ENCODE results near the gene HOXC12.

Gene HOXC12

GRCh38 chr12:53972722-53973235, 18.1 kb downstream of the HOXC12 start, which contains the start of gene HOXC11:
TSS of gene HOXC11 (plus strand) at chr12:53973126. CDS start at chr12:53973242, 116 bp downstream.
- DNase-seq (ENCODE audit: low read depth), result no peak

DNA sequence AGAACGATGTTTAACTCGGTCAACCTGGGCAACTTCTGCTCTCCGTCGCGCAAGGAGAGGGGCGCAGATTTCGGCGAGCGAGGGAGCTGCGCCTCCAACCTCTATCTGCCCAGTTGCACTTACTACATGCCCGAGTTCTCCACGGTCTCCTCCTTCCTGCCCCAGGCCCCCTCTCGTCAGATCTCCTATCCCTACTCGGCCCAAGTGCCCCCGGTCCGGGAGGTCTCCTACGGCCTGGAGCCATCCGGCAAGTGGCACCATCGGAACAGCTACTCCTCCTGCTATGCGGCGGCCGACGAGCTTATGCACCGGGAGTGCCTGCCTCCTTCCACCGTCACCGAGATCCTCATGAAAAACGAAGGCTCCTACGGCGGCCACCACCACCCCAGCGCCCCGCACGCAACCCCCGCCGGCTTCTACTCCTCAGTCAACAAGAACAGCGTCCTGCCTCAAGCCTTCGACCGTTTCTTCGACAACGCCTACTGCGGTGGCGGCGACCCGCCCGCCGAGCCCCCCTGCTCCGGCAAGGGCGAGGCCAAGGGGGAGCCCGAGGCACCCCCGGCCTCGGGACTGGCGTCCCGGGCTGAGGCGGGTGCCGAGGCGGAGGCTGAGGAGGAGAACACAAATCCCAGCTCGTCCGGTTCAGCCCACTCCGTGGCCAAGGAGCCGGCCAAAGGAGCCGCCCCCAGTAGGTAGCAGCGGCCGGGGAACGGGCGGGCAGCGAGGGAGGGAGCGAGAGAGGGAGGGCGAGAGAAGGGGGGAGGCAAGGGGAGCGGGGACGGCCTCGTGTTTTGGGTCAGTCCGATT, 18.7 kb downstream of the HOXC12 start:
- no peak for DNase-seq (ENCODE audit: low read depth)

- no peak for DNase-seq (ENCODE audit: low read depth)
These were observed 19.7 kb downstream of the HOXC12 start, which contains the start of gene HOTAIR for GRCh38 chr12:53974084-53975063. TSS of gene HOTAIR (minus strand) at chr12:53974954.

GRCh38 chr12:53975064-53975471, 20.4 kb downstream of the HOXC12 start:
- DNase-seq (ENCODE audit: low read depth), result no peak

DNA sequence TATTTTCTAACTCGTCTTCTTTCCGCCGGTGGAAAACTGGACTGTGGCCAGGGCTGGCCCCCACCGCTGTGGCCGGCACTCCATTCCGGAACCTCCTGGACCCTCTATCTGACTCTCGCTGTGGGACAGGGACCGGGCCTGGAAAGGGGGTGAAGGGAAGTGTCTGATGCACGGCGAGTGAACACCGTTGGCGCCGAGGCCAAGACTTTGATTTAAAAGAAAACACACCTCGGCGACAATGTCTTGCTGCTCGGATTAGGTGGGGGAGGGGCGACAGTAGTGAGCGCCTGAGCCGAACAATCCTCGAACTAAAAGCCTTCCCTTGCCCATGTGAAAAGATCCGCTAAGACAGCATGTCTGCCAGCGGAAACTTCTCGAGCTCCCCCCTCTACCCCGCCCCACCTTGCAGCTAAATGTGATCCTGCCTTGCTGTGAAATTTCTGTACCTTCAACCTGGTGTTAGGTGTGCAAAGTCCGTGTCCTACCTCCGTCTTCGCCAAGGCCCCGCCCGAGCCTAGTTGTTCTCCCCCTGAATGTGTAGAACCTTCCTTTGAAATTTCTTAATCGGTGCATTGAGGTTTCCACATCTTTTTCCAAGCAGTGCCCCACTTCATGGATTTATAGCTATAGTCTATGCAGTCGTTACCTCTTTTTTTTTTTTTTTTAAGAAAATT, 20.9 kb downstream of the HOXC12 start:
- DNase-seq (ENCODE audit: low read depth), result no peak

- DNase-seq (ENCODE audit: low read depth), result no peak
These were observed 21.6 kb downstream of the HOXC12 start for GRCh38 chr12:53976172-53976822.

DNA sequence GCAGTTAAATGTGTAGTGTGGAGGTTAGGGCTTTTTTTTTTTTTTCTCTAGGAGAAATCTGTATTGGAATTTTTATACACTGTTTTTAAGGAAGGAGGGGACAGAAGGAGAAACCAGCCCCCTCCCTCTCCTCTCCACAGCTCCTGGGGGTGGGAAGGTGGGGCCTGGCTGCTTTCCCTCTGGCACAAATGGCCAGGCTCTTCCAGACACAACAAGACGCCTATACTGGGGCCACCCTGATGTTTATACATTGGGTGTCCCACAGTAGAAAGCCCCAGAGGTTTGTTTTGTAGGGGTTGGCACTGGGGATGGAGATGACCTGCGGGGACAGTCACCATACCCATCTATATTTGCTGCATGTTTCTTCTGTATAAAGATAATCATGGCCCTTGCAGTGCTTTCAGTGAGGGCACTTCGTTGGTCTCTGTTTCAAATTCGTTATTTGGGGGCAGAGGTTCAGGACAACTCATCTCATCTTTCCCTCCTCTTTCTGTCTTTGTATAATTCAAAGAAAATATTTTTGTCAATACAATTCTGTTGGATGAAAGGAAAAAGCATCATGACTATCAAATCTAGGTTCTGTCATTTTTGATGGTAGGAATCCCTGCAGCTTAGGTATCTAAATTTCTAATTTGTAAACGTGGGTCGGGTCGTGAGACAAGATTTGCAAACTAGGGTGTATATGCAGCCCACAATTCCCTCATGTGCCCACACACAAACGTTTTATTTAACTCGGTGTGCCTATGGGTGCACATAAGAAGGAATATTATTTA, 22.3 kb downstream of the HOXC12 start:
- DNase-seq (ENCODE audit: low read depth), result no peak

DNA sequence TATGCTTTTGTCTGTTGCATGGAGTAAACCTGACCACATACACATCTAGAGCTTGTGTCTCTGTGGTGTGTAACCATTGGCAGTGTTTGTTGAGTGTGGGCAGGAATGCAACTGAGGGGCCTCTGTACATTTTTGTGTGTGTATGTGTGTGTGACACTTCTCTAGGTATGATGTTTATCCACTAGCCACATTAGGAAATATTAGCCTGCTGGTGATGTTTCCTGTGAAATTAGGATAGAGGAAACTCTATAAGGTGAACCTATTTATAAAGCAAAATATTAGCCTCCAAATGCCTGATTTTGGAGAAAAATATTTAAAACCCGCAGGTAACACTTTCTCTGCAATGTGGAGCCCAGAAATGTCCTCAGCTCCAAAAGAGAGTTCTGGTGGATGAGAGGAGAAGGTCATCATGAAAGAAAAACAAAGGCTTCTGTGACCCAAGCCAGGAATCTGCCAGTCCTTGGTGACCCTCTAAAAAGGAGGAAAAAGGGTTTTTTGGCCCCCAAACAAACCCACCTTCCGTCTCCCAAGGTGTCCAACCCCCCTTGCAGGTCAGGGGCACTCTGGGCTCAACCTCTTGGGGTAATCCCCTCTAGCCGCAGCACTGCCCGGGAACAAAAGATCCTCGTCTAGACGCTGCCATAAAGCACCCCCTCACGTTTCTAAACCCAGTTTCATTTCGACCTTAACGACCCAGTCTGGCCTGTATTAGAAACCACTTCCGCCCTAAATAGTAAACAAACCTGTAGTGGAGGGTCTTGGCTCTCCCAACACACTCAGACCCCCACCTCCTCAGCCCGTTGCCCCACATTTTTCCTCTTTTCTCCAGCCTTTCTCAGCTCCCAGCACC, 23.1 kb downstream of the HOXC12 start:
- DNase-seq (ENCODE audit: low read depth), result no peak

- DNase-seq (ENCODE audit: low read depth), result no peak
These were observed 24.0 kb downstream of the HOXC12 start for GRCh38 chr12:53978477-53979356.

GRCh38 chr12:53980104-53980801, 25.6 kb downstream of the HOXC12 start:
- no peak for DNase-seq (ENCODE audit: low read depth)

DNA sequence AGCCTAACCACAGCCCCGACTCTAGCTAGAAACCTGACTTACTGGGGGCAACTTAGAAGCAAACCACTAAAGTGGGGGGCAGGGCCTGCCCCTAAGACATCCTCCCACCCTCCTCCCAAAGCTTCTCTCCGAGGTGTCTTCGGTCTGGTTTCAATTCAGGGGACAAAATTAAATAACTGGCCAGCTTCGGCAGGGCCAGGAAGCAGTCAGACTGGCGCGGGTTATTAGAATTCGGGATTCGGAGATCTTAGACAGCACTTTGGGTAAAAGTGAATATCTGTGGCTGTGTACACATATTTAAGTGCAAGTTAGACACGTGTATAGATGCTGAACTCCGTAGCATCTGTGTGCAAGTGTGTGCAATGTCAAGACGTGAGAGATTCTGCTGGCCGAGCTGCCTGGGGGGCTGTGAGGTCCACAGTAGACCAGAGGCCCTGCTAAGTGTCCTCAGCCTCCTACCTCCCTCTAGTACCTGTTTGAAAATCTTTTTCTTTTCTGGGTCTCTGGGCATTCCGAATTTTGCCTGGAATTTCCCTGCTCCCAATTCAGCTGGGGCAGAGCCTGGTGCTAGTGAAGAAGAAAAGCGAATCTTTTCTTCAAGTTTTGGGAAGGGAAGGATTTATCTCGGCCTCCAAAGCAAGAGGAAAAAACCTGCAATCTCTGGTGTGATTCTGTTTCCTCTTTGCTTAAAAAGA, 26.2 kb downstream of the HOXC12 start:
- no peak for DNase-seq (ENCODE audit: low read depth)

- DNase-seq (ENCODE audit: low read depth), result no peak
These were observed 27.2 kb downstream of the HOXC12 start for GRCh38 chr12:53981634-53982565.

- no peak for DNase-seq (ENCODE audit: low read depth)
These were observed 28.2 kb downstream of the HOXC12 start for GRCh38 chr12:53982648-53983567.

DNA sequence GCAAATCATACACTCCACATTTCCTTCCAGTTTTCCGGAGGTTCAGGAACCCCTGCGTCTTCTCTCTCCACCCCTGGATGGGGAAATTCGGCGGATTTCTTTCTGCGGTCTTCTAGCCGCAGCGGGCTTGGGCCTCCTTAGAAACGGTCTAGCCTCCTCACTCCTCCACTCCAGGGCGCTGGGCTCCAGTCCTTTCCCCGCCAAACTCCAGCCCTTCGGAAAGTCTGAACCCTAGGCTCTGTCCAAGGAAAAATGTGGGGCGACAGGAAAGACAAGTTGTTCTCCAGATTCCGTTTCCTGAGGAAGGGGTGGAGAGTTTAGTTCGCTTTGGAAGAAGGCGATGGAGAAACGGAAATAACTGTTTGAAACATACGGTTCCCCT, 28.9 kb downstream of the HOXC12 start:
- DNase-seq (ENCODE audit: low read depth), result no peak

DNA sequence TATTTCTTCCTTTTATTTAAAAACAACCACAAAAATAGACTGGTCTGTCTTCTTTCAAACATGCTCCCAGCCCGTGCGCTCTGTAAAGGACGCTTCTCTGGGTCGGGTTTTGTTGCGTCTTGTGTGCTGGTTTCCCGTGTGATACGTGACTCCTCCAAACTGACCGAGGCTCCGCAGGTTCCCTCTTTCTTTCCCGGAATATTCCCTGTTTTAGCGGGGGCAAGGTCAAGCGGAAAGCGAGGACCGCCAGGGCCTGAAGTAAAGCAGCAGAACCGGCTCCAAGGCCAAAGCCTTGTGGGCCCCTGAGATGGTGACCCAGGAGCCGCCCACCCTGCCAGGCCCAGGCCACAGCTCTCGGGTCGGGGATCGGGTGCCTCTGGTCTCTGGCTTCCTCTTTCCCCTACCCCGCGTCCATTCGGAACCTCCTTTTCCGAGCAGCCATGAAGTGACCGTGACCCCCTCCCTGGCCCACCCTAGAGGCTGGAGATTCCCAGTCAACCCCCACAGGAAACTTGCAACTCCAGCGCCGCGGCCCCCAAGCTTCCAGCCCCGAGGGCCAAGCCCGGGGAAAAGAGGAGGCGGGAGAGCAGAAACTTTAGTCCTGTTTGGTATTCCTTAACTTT, 29.4 kb downstream of the HOXC12 start:
- DNase-seq (ENCODE audit: low read depth), result no peak

Measured in HS-27A (cell line).